ENCODE data around the gene AKT3.

- TF ChIP-seq CTCF (IDR thresholded peaks at IDR 0.05) (no peak), POLR2AphosphoS5 (IDR thresholded peaks at IDR 0.05) (no peak), EP300 (IDR thresholded peaks at IDR 0.05) (no peak)
These were observed 611 bp upstream of the AKT3 start for GRCh38 chr1:243850452-243851256.
